DND-41 (cell line): ENCODE measurements around the gene NPM3.

ENCODE experiments used
- ATAC-seq: fragments of 200-7000 bp; cut with Tn5 transposase; 3 replicates; pipeline ENCODE4 v1.9.1; 2021; ENCODE audit warnings: low read depth; ENCODE audit not compliant: insufficient read depth
- DNase-seq: peaks from one replicate; pipeline ENCODE4 v3.0.0-alpha.2; 2020
- H2AFZ ChIP-seq: 2 replicates; pipeline ENCODE4 v1.6.0; 2012; ENCODE audit warnings: low read depth, low read length
- H3K27ac ChIP-seq: 2 replicates; pipeline ENCODE4 v1.5.1; 2012; ENCODE audit warnings: low read length, inconsistent platforms
- H3K27me3 ChIP-seq: fragments of 200-600 bp; sonication (generic); 2 replicates; pipeline ENCODE4 v1.6.0; 2012; ENCODE audit warnings: low read length, mild to moderate bottlenecking, inconsistent platforms; ENCODE audit not compliant: insufficient read depth, poor library complexity
- H3K36me3 ChIP-seq: 2 replicates; pipeline ENCODE4 v1.5.1; 2012; ENCODE audit warnings: low read length, inconsistent platforms; ENCODE audit not compliant: insufficient read depth
- H3K4me1 ChIP-seq: 2 replicates; pipeline ENCODE4 v1.5.1; 2012; ENCODE audit warnings: mild to moderate bottlenecking, low read length; ENCODE audit not compliant: insufficient read depth
- H3K4me2 ChIP-seq: 2 replicates; pipeline ENCODE4 v1.6.0; 2012; ENCODE audit warnings: mild to moderate bottlenecking, moderate library complexity, low read length, inconsistent platforms; ENCODE audit not compliant: insufficient read depth
- H3K4me3 ChIP-seq, 2 experiments: fragments of 200-600 bp in 1 of 2; shearing (Covaris generic) in 1 of 2; 2 replicates each; pipeline ENCODE4 v1.5.1; 2012 to 2016; ENCODE audit warnings: inconsistent platforms in 2 of 2, low read length in 2 of 2, mild to moderate bottlenecking in 2 of 2, low read depth in 1 of 2, moderate library complexity in 1 of 2
- H3K79me2 ChIP-seq: 2 replicates; pipeline ENCODE4 v1.6.0; 2012; ENCODE audit warnings: low read length, inconsistent platforms; ENCODE audit not compliant: insufficient read depth
- H3K9ac ChIP-seq: 2 replicates; pipeline ENCODE4 v1.6.0; 2012; ENCODE audit warnings: low read depth, mild to moderate bottlenecking, inconsistent platforms, low read length, moderate library complexity
- H3K9me3 ChIP-seq: 2 replicates; pipeline ENCODE4 v1.5.1; 2012; ENCODE audit warnings: low read length, moderate library complexity, mild to moderate bottlenecking, inconsistent platforms; ENCODE audit not compliant: insufficient read depth, severe bottlenecking
- H4K20me1 ChIP-seq: 2 replicates; pipeline ENCODE4 v1.6.0; 2012; ENCODE audit warnings: low read length; ENCODE audit not compliant: insufficient read depth
- EZH2 ChIP-seq: IDR thresholded peaks from 3 replicates; pipeline ENCODE4 v1.6.1; 2012; ENCODE audit warnings: borderline replicate concordance, low read depth, mild to moderate bottlenecking, moderate library complexity, low read length, inconsistent platforms; ENCODE audit not compliant: severe bottlenecking
- TF ChIP-seq, protein P1 (sequence below): IDR thresholded peaks from 2 replicates; pipeline ENCODE4 v1.5.1; 2012; ENCODE audit warnings: borderline replicate concordance, low read length, moderate library complexity, mild to moderate bottlenecking; ENCODE audit not compliant: poor library complexity, severe bottlenecking; ENCODE audit errors: extremely low read depth

NPM3 gene

DNA sequence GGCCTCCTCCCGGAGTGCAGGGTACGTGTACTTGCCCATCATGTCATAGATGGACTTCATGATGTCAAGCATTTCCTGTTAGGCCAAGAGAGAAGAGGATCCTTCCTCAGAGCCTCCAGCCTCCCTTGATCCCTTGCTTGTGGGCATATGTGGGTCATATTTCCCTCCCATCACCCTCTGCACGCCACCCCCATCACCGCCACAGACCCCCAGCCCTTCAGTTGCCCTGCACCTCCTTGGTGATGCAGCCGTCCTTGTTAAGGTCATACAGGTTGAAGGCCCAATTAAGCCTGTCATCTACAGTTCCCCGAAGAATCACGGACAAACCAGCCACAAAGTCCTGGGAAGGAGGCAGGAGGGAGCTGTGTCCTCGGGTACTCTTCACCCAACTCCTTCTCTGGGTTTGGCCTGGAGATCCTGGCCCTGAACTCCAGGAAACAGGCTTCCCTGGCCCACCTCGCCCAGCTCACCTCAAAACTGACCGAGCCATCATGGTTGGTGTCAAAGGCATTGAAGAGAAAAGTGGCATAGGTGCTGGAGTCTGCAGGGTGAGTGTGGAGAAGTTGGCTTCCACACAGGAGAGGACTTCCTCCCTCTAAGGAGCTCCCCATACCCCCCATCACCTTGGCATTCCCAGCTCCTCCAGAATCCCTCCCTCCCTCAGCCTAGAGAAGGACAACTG lies 44.8 kb upstream of the NPM3 start:
- Histone ChIP-seq H3K4me2 (no peak overlapping the region), H3K9me3 (no peaks in the 10 kb centered on the region), H4K20me1 (peaks cover 3% of the 10 kb centered on the region; the same call in 1 of the 2 replicates), H2AFZ (no peak overlapping the region), H3K4me3 (no peak overlapping the region), H3K27ac (no peak overlapping the region), H3K36me3 (no peaks in the 10 kb centered on the region), H3K9ac (no peak overlapping the region), H3K79me2 (no peaks in the 10 kb centered on the region), H3K4me1 (peaks cover 31% of the 10 kb centered on the region), H3K27me3 (no peaks in the 10 kb centered on the region)
- DNase-seq = no peak
- ATAC-seq = no peak
- TF ChIP-seq, protein P1, sequence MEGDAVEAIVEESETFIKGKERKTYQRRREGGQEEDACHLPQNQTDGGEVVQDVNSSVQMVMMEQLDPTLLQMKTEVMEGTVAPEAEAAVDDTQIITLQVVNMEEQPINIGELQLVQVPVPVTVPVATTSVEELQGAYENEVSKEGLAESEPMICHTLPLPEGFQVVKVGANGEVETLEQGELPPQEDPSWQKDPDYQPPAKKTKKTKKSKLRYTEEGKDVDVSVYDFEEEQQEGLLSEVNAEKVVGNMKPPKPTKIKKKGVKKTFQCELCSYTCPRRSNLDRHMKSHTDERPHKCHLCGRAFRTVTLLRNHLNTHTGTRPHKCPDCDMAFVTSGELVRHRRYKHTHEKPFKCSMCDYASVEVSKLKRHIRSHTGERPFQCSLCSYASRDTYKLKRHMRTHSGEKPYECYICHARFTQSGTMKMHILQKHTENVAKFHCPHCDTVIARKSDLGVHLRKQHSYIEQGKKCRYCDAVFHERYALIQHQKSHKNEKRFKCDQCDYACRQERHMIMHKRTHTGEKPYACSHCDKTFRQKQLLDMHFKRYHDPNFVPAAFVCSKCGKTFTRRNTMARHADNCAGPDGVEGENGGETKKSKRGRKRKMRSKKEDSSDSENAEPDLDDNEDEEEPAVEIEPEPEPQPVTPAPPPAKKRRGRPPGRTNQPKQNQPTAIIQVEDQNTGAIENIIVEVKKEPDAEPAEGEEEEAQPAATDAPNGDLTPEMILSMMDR = no peak
- no peak for TF ChIP-seq EZH2

DNA sequence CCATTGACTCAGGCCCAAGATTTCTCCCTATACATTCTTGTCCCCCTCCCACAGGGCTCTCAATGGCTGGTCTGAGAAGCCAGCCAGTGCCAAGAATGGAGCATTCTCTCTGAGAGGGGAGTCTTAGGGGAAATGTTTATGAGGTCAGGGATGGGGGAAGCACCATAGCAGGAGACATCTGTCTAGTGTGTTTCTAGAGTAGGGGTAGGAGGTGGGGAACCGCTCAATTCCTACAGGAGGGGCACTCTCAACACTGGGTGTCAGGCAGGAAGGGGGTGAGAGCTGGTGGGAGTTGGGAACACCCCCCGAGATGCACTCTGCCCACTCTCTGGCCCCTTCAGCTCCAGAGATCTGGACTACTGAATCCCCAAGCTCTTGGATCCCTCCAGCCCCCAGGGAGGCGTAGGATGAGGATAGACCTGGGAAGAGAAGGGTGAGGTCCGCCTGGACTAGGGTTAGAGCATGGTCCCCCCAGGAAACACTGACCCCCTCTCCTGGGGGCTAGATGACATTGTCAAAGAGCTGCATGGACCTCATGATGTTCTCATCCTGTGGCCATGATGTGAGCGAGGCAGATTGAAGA lies 43.7 kb upstream of the NPM3 start:
- H3K4me2 ChIP-seq = no peak overlapping the region
- no peaks in the 10 kb centered on the region for H3K79me2 ChIP-seq
- no peak overlapping the region for H2AFZ ChIP-seq
- TF ChIP-seq, protein P1 = no peak
- no peak for TF ChIP-seq EZH2
- H3K4me3 ChIP-seq = no peak overlapping the region
- H3K27ac ChIP-seq = no peak overlapping the region
- H4K20me1 ChIP-seq = peaks cover 3% of the 10 kb centered on the region; the same call in 1 of the 2 replicates
- no peaks in the 10 kb centered on the region for H3K9me3 ChIP-seq
- H3K27me3 ChIP-seq = no peaks in the 10 kb centered on the region
- DNase-seq (no peak), ATAC-seq (no peak)
- H3K4me1 ChIP-seq = peaks cover 21% of the 10 kb centered on the region
- H3K9ac ChIP-seq = no peak overlapping the region
- no peaks in the 10 kb centered on the region for H3K36me3 ChIP-seq

DNA sequence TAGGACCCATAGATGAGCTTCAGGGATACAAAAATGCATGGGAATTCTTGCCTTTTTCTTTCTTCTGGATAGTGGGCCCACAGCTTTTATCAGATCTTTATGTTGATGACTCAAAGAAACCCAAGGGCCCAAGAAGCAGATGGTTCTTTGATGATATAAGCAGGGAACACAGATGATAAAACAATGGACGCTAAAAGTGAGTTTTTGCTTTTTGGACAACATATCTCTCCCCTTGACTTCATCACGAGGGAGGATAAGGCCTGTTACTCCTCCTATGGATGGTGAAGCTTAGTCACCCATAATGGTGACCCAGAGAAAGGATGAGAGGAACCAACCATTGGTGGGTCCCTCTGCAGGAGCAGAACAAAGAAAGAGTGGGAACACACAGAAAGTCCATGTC lies 41.5 kb upstream of the NPM3 start:
- Histone ChIP-seq H3K4me2 (no peak overlapping the region), H4K20me1 (no peaks in the 10 kb centered on the region), H3K79me2 (peaks cover 5% of the 10 kb centered on the region), H3K27ac (no peak overlapping the region), H2AFZ (no peak overlapping the region), H3K4me3 (no peak overlapping the region), H3K4me1 (peaks cover 5% of the 10 kb centered on the region), H3K27me3 (no peaks in the 10 kb centered on the region), H3K36me3 (no peaks in the 10 kb centered on the region), H3K9ac (no peak overlapping the region), H3K9me3 (no peaks in the 10 kb centered on the region)
- TF ChIP-seq, protein P1 = no peak
- TF ChIP-seq EZH2 = no peak
- ATAC-seq (no peak), DNase-seq (no peak)
